ENCODE data around the gene RNASEH1. TPM values are rescaled to one million over a fixed set of nuclear protein-coding genes. Genes with fewer than 3 reads are reported as not detected.

The RNASEH1 gene
- total and polyA plus RNA-seq, 2 of the 13 experiments (the other 11 are each of a cell fraction or from before 2014, with no cell fraction given) = 14.5 to 57.4 TPM

- TF ChIP-seq TEAD2 (CRISPR knock-in tag; IDR thresholded peaks at IDR 0.05) (no peak), ZNF800 (CRISPR knock-in tag; IDR thresholded peaks at IDR 0.05) (no peak), REXO4 (CRISPR knock-in tag; IDR thresholded peaks at IDR 0.05; ENCODE audit: borderline replicate concordance) (no peak), FLYWCH1 (CRISPR knock-in tag; IDR thresholded peaks at IDR 0.05) (no peak), ZNF124 (CRISPR knock-in tag; IDR thresholded peaks at IDR 0.05) (no peak), ARID5B (CRISPR knock-in tag; IDR thresholded peaks at IDR 0.05) (peak; percentile 73), RERE (CRISPR knock-in tag; IDR thresholded peaks at IDR 0.05; ENCODE audit: low read depth) (no peak), ZBTB8A (CRISPR knock-in tag; IDR thresholded peaks at IDR 0.05; ENCODE audit: borderline replicate concordance, low read depth) (no peak), KAT2B (IDR thresholded peaks at IDR 0.05; ENCODE audit: borderline replicate concordance, low read depth, low read length) (no peak), KLF16 (CRISPR knock-in tag; IDR thresholded peaks at IDR 0.05) (peak in 1 of 2 experiments; percentile 44; a peak in 1 of 4 replicates), BRF2 (CRISPR knock-in tag; IDR thresholded peaks at IDR 0.05) (peak; percentile 57), ZFP37 (CRISPR knock-in tag; IDR thresholded peaks at IDR 0.05; ENCODE audit: borderline replicate concordance) (no peak), DMAP1 (CRISPR knock-in tag; IDR thresholded peaks at IDR 0.05) (peak; percentile 79), MLX (CRISPR knock-in tag; IDR thresholded peaks at IDR 0.05) (peak; percentile 21; the same call in 1 of the 2 replicates), ZNF143 (CRISPR knock-in tag; IDR thresholded peaks at IDR 0.05) (peak; percentile 49)
These were observed 22.1 kb downstream of the RNASEH1 start (continued) for GRCh38 chr2:3535794-3536681.

Data from HepG2 (cell line).